ENCODE data around the gene H2BK1.

The H2BK1 gene

GRCh38 chr7:151201751-151202150 lies 8.5 kb downstream of the H2BK1 start:
- no peak for DNase-seq (ENCODE audit: low read depth)
- no peak for TF ChIP-seq CTCF (conservative IDR thresholded peaks at IDR 0.05; ENCODE audit: low read depth, low read length)
- no peak overlapping the region for H3K4me3 ChIP-seq (ENCODE audit: low read depth, low read length)

- TF ChIP-seq CTCF (conservative IDR thresholded peaks at IDR 0.05; ENCODE audit: low read depth, low read length): no peak
- DNase-seq (ENCODE audit: low read depth): no peak
- H3K4me3 ChIP-seq (ENCODE audit: low read depth, low read length): no peak overlapping the region
Observed at GRCh38 chr7:151201344-151201743, 8.9 kb downstream of the H2BK1 start.

- TF ChIP-seq CTCF (conservative IDR thresholded peaks at IDR 0.05; ENCODE audit: low read depth, low read length): no peak
- DNase-seq (ENCODE audit: low read depth): no peak
- no peak overlapping the region for H3K4me3 ChIP-seq (ENCODE audit: low read depth, low read length)
Observed at GRCh38 chr7:151198945-151199848, 11.1 kb downstream of the H2BK1 start.

- DNase-seq (ENCODE audit: low read depth): no peak
- TF ChIP-seq CTCF (conservative IDR thresholded peaks at IDR 0.05; ENCODE audit: low read depth, low read length): no peak
- no peak overlapping the region for H3K4me3 ChIP-seq (ENCODE audit: low read depth, low read length)
Observed at GRCh38 chr7:151197932-151198331, 12.4 kb downstream of the H2BK1 start.

GRCh38 chr7:151195616-151196450 lies 14.5 kb downstream of the H2BK1 start:
- DNase-seq (ENCODE audit: low read depth): no peak
- H3K4me3 ChIP-seq (ENCODE audit: low read depth, low read length): no peak overlapping the region
- no peak for TF ChIP-seq CTCF (conservative IDR thresholded peaks at IDR 0.05; ENCODE audit: low read depth, low read length)

GRCh38 chr7:151194188-151194587 lies 16.1 kb downstream of the H2BK1 start:
- no peak overlapping the region for H3K4me3 ChIP-seq (ENCODE audit: low read depth, low read length)
- TF ChIP-seq CTCF (conservative IDR thresholded peaks at IDR 0.05; ENCODE audit: low read depth, low read length): no peak
- no peak for DNase-seq (ENCODE audit: low read depth)
